GM21619 (cell line): ENCODE results near the gene TAS2R46.
"Not testable (repeated sequence)": the region's sequence is repeated elsewhere in the genome, so short reads cannot be mapped to it uniquely, and the experiment has no call there.

Source experiments
- ATAC-seq: cut with Tn5 transposase; IDR thresholded peaks from one replicate; pipeline ENCODE4 v1.9.1; 2021; ENCODE audit not compliant: unreplicated experiment

TAS2R46 gene

DNA sequence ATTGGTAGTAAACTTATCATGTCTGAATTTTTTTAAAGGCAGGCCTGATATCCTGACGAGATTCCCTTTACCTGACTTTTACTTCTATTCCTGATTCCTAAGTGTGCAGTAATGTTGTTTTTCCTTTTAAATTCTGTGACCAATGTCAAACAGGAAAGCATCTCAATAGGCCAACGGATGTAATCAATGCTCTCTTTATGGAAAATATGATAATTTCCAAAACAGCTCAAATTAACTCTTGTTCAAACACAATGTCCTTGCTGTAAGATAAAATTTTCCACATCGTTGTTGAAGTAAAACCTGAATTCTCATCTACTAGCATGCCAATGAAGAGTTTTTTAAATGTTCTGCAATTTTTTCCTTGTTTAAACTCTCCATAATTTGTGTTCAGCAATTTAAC lies 22.9 kb downstream of the TAS2R46 start:
- ATAC-seq = no peak

DNA sequence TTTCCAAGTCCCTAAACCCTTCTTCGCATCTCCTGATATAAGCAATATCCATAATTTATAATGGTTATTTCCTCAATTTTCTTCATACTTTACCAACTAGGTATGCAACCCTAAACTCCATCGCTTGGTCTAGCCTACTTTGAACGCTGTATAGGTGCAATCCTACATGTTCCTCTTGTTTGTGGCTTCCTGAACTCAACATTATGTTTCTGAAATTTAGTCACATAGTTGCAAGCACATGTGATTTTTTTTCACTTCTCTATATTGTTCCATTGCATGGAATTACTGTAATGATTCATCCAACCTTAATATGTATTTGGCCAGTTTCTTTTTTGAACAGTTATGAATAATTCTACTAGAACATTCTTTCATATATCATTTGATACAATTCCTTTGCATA lies 28.1 kb downstream of the TAS2R46 start:
- not testable (repeated sequence) for ATAC-seq

GRCh38 chr12:11031307-11031706 lies 30.8 kb downstream of the TAS2R46 start, which contains the start of gene TAS2R31:
TAS2R31 (minus strand) TSS chr12:11031407; CDS start chr12:11031335, 72 bp downstream.
- no peak for ATAC-seq

DNA sequence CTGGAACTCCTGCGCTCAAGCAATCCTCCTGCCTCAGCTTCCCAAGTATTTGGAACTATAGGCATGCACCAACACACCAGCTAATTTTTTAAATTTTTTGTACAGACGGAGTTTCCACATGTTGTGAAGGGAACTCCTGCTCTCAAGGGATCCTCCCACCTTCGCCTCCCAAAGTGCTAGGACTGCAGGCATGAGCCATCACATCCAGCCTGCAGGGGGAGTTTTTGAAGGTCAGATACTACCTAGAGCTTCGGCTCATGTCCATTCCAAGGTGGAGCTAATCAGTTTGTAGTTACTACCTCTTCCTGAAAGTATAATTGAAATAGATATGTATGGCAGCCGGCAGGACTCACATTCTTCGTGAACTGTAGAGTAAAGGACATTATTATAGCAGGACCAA lies 36.0 kb downstream of the TAS2R46 start:
- ATAC-seq = no peak

DNA sequence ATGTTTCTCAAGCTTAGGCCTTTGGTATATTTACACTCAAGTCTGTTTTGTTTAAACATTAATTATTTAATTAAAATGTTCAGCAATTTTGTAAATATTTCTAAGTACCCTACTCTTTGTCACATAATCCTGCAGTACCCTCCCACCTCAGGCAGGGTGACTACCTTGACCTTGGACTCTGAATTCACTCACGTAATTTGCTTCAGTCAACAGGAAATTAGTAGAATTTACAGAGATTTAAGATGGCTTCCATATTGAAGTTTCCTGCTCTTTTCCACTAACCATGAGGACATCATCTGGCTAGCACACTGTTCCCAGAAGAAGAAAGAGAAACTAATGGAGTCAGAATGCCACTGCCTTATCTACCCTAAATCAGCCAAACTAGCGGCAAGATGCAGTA lies 38.7 kb downstream of the TAS2R46 start:
- no peak for ATAC-seq

DNA sequence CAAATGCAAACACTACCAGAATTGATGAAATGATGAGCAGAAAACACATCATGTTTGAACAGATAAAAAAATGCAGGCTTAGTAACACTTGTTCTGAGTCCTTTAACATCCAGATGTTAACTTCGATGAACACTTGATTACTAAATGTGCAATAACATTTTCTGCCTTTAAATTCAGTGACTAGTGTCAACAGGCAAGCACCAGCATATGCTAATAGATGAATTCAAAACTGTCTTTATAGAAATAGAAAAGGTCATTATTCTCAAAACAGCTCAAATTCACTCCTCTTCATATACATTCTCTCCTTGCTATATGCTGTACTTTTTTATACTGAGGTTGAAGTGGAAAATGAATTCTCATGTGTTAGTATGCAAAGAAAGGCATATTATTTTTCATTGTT lies 39.6 kb downstream of the TAS2R46 start, which contains the start of gene TAS2R19:
Gene TAS2R19 (minus strand): TSS at position 101 of the 400 bp plus-strand sequence. CDS start 49 bp downstream, at position 52.
- no peak for ATAC-seq

DNA sequence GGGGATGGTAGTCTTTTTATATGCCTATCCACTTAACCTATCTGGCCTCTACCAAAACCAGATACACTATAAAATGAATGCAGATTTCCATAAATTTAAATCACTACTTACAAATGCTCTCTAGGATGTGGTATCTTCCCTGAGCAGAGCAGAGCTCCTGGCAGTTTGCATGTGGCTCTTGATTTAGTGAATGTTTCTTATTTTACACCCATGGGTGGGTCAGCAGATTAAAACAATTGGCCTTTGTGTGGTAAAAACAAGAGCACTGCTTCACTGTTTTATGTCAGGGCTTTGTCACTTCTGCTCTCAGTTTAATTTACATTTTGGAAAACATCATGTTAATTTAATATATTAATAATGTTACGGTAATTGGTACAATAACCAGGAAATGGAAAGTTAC lies 45.2 kb downstream of the TAS2R46 start:
- no peak for ATAC-seq

- ATAC-seq = no peak
These were observed 46.2 kb downstream of the TAS2R46 start for GRCh38 chr12:11015775-11016430.

- ATAC-seq = no peak
These were observed 47.9 kb downstream of the TAS2R46 start for GRCh38 chr12:11014234-11014633.
